Body of pancreas (tissue), 4 donors: ENCODE data around the gene KCNQ1OT1.

Experiments
- POLR2A ChIP-seq, 3 donors: fragments of 450-650 bp; IDR thresholded peaks; one replicate each; pipeline ENCODE4 v1.6.1; 2016; ENCODE audit warnings: antibody characterized with exemption in 3 of 3, mild to moderate bottlenecking in 2 of 3
- TF ChIP-seq, protein P1 (sequence below), 7 experiments: fragments of 450-650 bp in 4 of 7; fragments of 200-600 bp in 3 of 7; sonication (generic) in 3 of 7; IDR thresholded peaks; one replicate each; pipeline ENCODE4 v1.5.1; 2016 to 2019; ENCODE audit warnings: antibody characterized with exemption in 7 of 7

DNA sequence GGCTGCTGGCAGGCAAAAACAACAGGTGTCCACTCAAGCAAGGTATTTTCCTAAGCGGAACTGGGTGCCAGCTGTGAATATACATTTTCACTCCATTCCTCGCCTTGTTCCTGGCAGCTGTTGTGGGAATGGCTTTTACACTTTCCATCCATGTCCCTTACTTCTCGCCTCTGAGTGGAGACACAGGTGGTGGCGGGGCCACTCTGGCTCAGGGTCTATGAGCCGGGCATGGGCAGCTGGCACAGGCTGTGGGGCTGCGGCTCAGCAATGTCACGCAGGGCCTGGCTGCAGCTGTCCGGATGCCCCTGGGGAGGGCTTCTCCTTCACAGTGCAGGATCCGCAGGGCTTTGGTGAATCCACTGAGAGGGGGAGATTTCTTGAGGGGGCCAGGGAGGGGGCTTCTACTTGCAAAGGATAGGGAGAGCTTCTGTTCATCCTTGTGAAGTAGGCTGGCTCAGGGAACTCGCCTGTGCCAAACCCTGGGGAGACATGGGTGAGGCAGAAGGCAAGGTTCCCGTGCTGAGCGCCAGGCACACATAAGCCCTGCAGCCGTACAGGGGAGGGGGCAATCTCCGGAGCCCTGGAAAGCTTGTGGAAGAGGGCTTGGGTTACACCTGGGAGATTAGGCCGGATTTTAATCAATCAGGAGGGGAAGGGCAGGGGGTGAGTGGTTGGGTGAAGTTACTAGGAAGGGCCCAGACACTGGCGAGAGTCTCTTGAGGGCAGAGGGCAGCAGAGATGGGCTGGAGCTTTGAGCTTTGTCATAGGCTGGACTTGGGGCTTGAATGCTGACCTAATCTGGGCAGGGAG lies 45.7 kb downstream of the KCNQ1OT1 start:
- TF ChIP-seq, protein P1, sequence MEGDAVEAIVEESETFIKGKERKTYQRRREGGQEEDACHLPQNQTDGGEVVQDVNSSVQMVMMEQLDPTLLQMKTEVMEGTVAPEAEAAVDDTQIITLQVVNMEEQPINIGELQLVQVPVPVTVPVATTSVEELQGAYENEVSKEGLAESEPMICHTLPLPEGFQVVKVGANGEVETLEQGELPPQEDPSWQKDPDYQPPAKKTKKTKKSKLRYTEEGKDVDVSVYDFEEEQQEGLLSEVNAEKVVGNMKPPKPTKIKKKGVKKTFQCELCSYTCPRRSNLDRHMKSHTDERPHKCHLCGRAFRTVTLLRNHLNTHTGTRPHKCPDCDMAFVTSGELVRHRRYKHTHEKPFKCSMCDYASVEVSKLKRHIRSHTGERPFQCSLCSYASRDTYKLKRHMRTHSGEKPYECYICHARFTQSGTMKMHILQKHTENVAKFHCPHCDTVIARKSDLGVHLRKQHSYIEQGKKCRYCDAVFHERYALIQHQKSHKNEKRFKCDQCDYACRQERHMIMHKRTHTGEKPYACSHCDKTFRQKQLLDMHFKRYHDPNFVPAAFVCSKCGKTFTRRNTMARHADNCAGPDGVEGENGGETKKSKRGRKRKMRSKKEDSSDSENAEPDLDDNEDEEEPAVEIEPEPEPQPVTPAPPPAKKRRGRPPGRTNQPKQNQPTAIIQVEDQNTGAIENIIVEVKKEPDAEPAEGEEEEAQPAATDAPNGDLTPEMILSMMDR (IDR thresholded peaks at IDR 0.05): no peak
- no peak for TF ChIP-seq POLR2A (IDR thresholded peaks at IDR 0.05)
